ENCODE results near the gene FITM1.

- TF ChIP-seq POLR2AphosphoS5 (IDR thresholded peaks at IDR 0.05; ENCODE audit: borderline replicate concordance, low read depth, low read length): no peak
- TF ChIP-seq EZH2 (IDR thresholded peaks at IDR 0.05): no peak
- TF ChIP-seq FOXP2 (optimal IDR thresholded peaks at IDR 0.05; ENCODE audit: control extremely low read depth, extremely low read length, insufficient read depth): no peak
These were observed 3.5 kb upstream of the FITM1 start for GRCh38 chr14:24126939-24127338.

Data from SK-N-MC (cell line).